ENCODE results near the gene CSRP2.

CSRP2 gene

DNA sequence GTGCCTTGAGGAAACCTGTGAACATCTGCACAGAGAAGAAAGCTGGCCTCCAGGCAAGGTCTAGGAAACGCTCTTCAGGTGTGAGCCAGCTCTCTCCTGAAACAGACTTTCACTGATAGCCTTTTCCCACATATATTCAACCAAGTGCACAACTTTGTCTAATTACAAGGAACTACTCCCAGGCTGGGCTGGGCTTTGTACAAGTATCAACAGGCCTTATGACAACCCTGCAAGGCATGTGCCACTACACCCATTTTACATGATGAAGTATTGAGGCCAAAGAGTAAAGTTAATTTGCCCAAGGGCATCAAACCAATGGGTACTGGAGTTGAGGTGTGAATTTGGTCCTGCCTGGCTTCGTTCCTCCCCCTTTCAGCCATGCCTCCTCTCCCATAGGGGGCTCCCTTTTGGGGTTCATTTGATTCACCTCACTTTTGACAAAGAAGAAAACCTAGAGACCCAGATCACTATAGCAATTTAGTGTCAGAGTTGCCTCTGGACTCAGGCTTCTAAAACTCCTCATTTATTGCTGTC is 2.1 kb downstream of the CSRP2 start:
- no peaks in the 10 kb centered on the region for H3K36me3 ChIP-seq (ENCODE audit: control insufficient read depth, low read length)
- H3K79me2 ChIP-seq (ENCODE audit: control insufficient read depth, low read length), result no peaks in the 10 kb centered on the region
- H3K4me3 ChIP-seq (ENCODE audit: low read length), result no peak overlapping the region
- peaks cover 13% of the 10 kb centered on the region for H3K4me1 ChIP-seq (ENCODE audit: control insufficient read depth, low read length)
- no peaks in the 10 kb centered on the region for H3K9me2 ChIP-seq (replicated peaks; ENCODE audit: control insufficient read depth, low read length)
- TF ChIP-seq EZH2phosphoT487 (IDR thresholded peaks at IDR 0.05; ENCODE audit: borderline replicate concordance, low read length), result no peak
- TF ChIP-seq, protein P1, sequence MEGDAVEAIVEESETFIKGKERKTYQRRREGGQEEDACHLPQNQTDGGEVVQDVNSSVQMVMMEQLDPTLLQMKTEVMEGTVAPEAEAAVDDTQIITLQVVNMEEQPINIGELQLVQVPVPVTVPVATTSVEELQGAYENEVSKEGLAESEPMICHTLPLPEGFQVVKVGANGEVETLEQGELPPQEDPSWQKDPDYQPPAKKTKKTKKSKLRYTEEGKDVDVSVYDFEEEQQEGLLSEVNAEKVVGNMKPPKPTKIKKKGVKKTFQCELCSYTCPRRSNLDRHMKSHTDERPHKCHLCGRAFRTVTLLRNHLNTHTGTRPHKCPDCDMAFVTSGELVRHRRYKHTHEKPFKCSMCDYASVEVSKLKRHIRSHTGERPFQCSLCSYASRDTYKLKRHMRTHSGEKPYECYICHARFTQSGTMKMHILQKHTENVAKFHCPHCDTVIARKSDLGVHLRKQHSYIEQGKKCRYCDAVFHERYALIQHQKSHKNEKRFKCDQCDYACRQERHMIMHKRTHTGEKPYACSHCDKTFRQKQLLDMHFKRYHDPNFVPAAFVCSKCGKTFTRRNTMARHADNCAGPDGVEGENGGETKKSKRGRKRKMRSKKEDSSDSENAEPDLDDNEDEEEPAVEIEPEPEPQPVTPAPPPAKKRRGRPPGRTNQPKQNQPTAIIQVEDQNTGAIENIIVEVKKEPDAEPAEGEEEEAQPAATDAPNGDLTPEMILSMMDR (IDR thresholded peaks at IDR 0.05; ENCODE audit: low read depth, low read length, poor library complexity, severe bottlenecking), result no peak
- no peaks in the 10 kb centered on the region for H4K20me1 ChIP-seq (ENCODE audit: control insufficient read depth, insufficient read depth, low read depth, low read length)
- H3K4me2 ChIP-seq (ENCODE audit: low read length), result no peak overlapping the region
- peaks cover 4% of the 10 kb centered on the region; the same call in 1 of the 2 replicates for H3F3A ChIP-seq (ENCODE audit: control insufficient read depth, insufficient read depth)
- H3K27ac ChIP-seq (ENCODE audit: low read depth, low read length), result no peak overlapping the region
- peaks cover 51% of the 10 kb centered on the region for H3K27me3 ChIP-seq (ENCODE audit: control insufficient read depth, low read length)
- no peaks in the 10 kb centered on the region for H3K9me3 ChIP-seq (ENCODE audit: control insufficient read depth, insufficient read depth, low read length)

DNA sequence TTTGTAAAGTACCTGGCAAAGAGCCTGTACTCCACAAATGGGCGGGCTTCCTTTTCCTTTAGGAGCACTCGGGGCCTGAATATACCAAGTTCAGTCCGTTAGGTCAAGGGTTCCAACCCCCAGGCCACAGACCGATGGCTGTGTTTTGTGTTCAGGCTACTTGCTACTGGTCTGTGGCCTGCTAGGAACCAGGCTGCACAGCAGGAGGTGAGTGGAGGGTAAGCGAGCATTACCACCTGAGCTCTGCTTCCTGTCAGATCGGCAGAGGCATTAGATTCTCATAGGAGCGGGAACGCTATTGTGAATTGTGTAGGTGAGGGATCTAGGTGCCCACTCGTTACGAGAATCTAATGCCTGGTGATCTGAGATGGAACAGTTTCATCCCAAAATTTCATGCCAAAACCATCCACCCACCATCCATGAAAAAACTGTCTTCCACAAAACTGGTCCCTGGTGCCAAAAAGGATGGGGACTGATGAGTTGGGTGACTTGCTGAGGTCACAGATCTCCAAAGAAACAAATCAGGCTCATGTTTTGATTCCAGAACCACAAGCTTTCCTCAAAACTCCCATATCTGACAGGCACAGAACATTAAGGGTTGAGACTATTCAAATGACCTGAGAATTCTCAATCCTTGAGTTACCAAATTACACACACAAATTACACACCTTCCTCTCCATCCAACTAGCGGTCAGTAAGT is 4.2 kb downstream of the CSRP2 start:
- Histone ChIP-seq H3K27ac (ENCODE audit: low read depth, low read length) (no peak overlapping the region), H3K79me2 (ENCODE audit: control insufficient read depth, low read length) (no peaks in the 10 kb centered on the region), H3K4me2 (ENCODE audit: low read length) (no peak overlapping the region), H3K36me3 (ENCODE audit: control insufficient read depth, low read length) (no peaks in the 10 kb centered on the region), H3K4me1 (ENCODE audit: control insufficient read depth, low read length) (peaks cover 13% of the 10 kb centered on the region), H3K4me3 (ENCODE audit: low read length) (no peak overlapping the region), H3F3A (ENCODE audit: control insufficient read depth, insufficient read depth) (peaks cover 4% of the 10 kb centered on the region; the same call in 1 of the 2 replicates), H4K20me1 (ENCODE audit: control insufficient read depth, insufficient read depth, low read depth, low read length) (no peaks in the 10 kb centered on the region), H3K9me3 (ENCODE audit: control insufficient read depth, insufficient read depth, low read length) (no peaks in the 10 kb centered on the region), H3K27me3 (ENCODE audit: control insufficient read depth, low read length) (peaks cover 36% of the 10 kb centered on the region), H3K9me2 (replicated peaks; ENCODE audit: control insufficient read depth, low read length) (no peaks in the 10 kb centered on the region)
- no peak for TF ChIP-seq EZH2phosphoT487 (IDR thresholded peaks at IDR 0.05; ENCODE audit: borderline replicate concordance, low read length)
- TF ChIP-seq, protein P1 (IDR thresholded peaks at IDR 0.05; ENCODE audit: low read depth, low read length, poor library complexity, severe bottlenecking), result no peak

DNA sequence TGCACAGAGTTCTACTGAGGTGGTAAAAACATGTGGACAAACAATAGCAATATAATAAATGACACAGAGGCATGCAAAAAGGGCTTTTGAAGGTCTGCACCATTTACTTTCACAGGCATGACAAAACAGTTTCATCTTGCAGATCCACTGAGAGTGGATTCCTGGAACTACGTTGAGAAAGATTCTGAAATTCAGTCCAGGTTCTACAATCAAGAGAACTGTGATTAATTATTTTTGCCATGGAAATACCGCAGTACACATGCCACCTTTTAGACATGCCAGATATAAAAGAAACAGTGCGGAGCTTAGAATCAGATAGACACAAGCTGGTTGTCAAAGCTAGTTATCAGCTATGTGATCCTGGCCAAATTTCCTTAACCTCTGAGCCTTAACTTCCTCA is 4.8 kb downstream of the CSRP2 start:
- Histone ChIP-seq H3K9me2 (replicated peaks; ENCODE audit: control insufficient read depth, low read length) (no peaks in the 10 kb centered on the region), H3K27me3 (ENCODE audit: control insufficient read depth, low read length) (peaks cover 30% of the 10 kb centered on the region), H3K4me2 (ENCODE audit: low read length) (no peak overlapping the region), H3K36me3 (ENCODE audit: control insufficient read depth, low read length) (no peaks in the 10 kb centered on the region), H3K4me1 (ENCODE audit: control insufficient read depth, low read length) (peaks cover 7% of the 10 kb centered on the region), H4K20me1 (ENCODE audit: control insufficient read depth, insufficient read depth, low read depth, low read length) (no peaks in the 10 kb centered on the region), H3F3A (ENCODE audit: control insufficient read depth, insufficient read depth) (peaks cover 4% of the 10 kb centered on the region; the same call in 1 of the 2 replicates), H3K9me3 (ENCODE audit: control insufficient read depth, insufficient read depth, low read length) (no peaks in the 10 kb centered on the region), H3K27ac (ENCODE audit: low read depth, low read length) (no peak overlapping the region), H3K4me3 (ENCODE audit: low read length) (no peak overlapping the region), H3K79me2 (ENCODE audit: control insufficient read depth, low read length) (no peaks in the 10 kb centered on the region)
- TF ChIP-seq, protein P1 (IDR thresholded peaks at IDR 0.05; ENCODE audit: low read depth, low read length, poor library complexity, severe bottlenecking), result no peak
- no peak for TF ChIP-seq EZH2phosphoT487 (IDR thresholded peaks at IDR 0.05; ENCODE audit: borderline replicate concordance, low read length)
